MM.1S (cell line): ENCODE data around the gene NCOA5.

Experiments used
- DNase-seq: peaks from one replicate; pipeline ENCODE4 v3.0.0-alpha.2; 2015
- H2AFZ ChIP-seq: fragments of 300-600 bp; sonication (generic); 2 replicates; pipeline ENCODE4 v1.6.0; 2016; ENCODE audit warnings: antibody characterized with exemption, low read length
- H3F3A ChIP-seq: fragments of 300-600 bp; sonication (generic); 2 replicates; pipeline ENCODE4 v1.6.1; 2016; ENCODE audit warnings: mild to moderate bottlenecking, antibody characterized with exemption, low read length, moderate library complexity, mixed read lengths; ENCODE audit not compliant: insufficient read depth
- H3K27ac ChIP-seq: fragments of 300-600 bp; sonication (generic); 2 replicates; pipeline ENCODE4 v1.5.1; 2016; ENCODE audit warnings: mild to moderate bottlenecking, low read length
- H3K27me3 ChIP-seq: fragments of 300-600 bp; sonication (generic); replicated peaks from 2 replicates; pipeline ENCODE4 v1.6.0; 2016; ENCODE audit warnings: low read length; ENCODE audit not compliant: insufficient read depth
- H3K36me3 ChIP-seq: fragments of 300-600 bp; sonication (generic); replicated peaks from 2 replicates; pipeline ENCODE4 v1.6.1; 2016; ENCODE audit warnings: mild to moderate bottlenecking, low read length, mixed read lengths; ENCODE audit not compliant: insufficient read depth
- H3K4me1 ChIP-seq: fragments of 300-600 bp; sonication (generic); 2 replicates; pipeline ENCODE4 v1.6.1; 2016; ENCODE audit warnings: low read length, mixed read lengths
- H3K4me2 ChIP-seq: fragments of 300-600 bp; sonication (generic); 2 replicates; pipeline ENCODE4 v1.6.0; 2016; ENCODE audit warnings: low read depth, low read length
- H3K4me3 ChIP-seq: fragments of 300-600 bp; sonication (generic); 2 replicates; pipeline ENCODE4 v1.5.1; 2016; ENCODE audit warnings: low read length, mixed read lengths
- H3K79me2 ChIP-seq: fragments of 300-600 bp; sonication (generic); 2 replicates; pipeline ENCODE4 v1.6.1; 2016; ENCODE audit warnings: mixed run types, low read length, mixed read lengths
- H3K9ac ChIP-seq: fragments of 300-600 bp; sonication (generic); 2 replicates; pipeline ENCODE4 v1.6.1; 2016; ENCODE audit warnings: low read length, mixed read lengths
- H3K9me2 ChIP-seq: fragments of 300-600 bp; sonication (generic); replicated peaks from 2 replicates; pipeline ENCODE4 v1.6.1; 2016; ENCODE audit warnings: mild to moderate bottlenecking, low read length, mixed read lengths; ENCODE audit not compliant: insufficient read depth
- H3K9me3 ChIP-seq: fragments of 300-600 bp; sonication (generic); replicated peaks from 2 replicates; pipeline ENCODE4 v1.6.1; 2016; ENCODE audit warnings: mild to moderate bottlenecking, low read length, mixed read lengths; ENCODE audit not compliant: insufficient read depth
- H4K20me1 ChIP-seq: fragments of 300-600 bp; sonication (generic); 2 replicates; pipeline ENCODE4 v1.6.1; 2016; ENCODE audit warnings: mild to moderate bottlenecking, low read length, moderate library complexity, mixed read lengths; ENCODE audit not compliant: insufficient read depth
- EZH2 ChIP-seq: fragments of 300-600 bp; sonication (generic); optimal IDR thresholded peaks from 2 replicates; pipeline ENCODE3; 2017; ENCODE audit warnings: low read depth, mild to moderate bottlenecking, antibody characterized with exemption, low read length, mixed read lengths
- EZH2phosphoT487 ChIP-seq: fragments of 300-600 bp; sonication (generic); IDR thresholded peaks from 2 replicates; pipeline ENCODE4 v1.6.1; 2018; ENCODE audit warnings: antibody characterized with exemption, low read length
- TF ChIP-seq, protein P1 (sequence below): fragments of 300-600 bp; sonication (generic); IDR thresholded peaks from 2 replicates; pipeline ENCODE4 v1.5.1; 2016; ENCODE audit warnings: antibody characterized with exemption, low read length, mixed read lengths

NCOA5 gene

DNA sequence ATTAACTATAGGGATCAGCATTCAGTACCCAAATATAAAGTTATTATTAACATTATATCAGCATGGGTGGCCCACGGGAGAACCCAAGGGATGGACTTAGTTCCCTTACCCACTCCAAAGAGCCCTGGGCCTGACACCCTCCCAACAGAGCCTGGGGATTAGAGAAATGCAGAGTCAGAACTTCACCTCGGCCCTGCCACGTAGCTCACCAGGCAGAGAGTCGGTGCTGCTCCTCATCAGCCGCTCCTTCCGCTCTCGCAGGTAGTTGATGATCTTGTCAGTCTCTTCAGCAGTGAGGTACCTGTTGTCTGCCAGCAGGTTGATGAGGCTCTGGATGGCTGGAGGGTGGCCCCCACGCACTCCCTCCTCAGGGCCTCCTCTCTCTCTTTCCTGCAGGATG lies 26.6 kb downstream of the NCOA5 start:
- H2AFZ ChIP-seq, result no peak overlapping the region
- no peak overlapping the region for H3K9ac ChIP-seq
- DNase-seq, result no peak
- peaks cover 13% of the 10 kb centered on the region for H3K4me1 ChIP-seq
- no peak overlapping the region for H3K4me3 ChIP-seq
- no peak for TF ChIP-seq EZH2
- TF ChIP-seq, protein P1, sequence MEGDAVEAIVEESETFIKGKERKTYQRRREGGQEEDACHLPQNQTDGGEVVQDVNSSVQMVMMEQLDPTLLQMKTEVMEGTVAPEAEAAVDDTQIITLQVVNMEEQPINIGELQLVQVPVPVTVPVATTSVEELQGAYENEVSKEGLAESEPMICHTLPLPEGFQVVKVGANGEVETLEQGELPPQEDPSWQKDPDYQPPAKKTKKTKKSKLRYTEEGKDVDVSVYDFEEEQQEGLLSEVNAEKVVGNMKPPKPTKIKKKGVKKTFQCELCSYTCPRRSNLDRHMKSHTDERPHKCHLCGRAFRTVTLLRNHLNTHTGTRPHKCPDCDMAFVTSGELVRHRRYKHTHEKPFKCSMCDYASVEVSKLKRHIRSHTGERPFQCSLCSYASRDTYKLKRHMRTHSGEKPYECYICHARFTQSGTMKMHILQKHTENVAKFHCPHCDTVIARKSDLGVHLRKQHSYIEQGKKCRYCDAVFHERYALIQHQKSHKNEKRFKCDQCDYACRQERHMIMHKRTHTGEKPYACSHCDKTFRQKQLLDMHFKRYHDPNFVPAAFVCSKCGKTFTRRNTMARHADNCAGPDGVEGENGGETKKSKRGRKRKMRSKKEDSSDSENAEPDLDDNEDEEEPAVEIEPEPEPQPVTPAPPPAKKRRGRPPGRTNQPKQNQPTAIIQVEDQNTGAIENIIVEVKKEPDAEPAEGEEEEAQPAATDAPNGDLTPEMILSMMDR, result no peak
- TF ChIP-seq EZH2phosphoT487, result no peak
- H3K9me2 ChIP-seq, result no peaks in the 10 kb centered on the region
- no peaks in the 10 kb centered on the region for H3K79me2 ChIP-seq
- H3K36me3 ChIP-seq, result peaks cover 17% of the 10 kb centered on the region; the same call in 1 of the 2 replicates
- no peaks in the 10 kb centered on the region for H3K9me3 ChIP-seq
- H3F3A ChIP-seq, result peaks cover 6% of the 10 kb centered on the region; the same call in 1 of the 2 replicates
- no peak overlapping the region for H3K27ac ChIP-seq
- no peaks in the 10 kb centered on the region for H3K27me3 ChIP-seq
- peaks cover 5% of the 10 kb centered on the region; the same call in 1 of the 2 replicates for H4K20me1 ChIP-seq
- H3K4me2 ChIP-seq, result no peak overlapping the region

DNA sequence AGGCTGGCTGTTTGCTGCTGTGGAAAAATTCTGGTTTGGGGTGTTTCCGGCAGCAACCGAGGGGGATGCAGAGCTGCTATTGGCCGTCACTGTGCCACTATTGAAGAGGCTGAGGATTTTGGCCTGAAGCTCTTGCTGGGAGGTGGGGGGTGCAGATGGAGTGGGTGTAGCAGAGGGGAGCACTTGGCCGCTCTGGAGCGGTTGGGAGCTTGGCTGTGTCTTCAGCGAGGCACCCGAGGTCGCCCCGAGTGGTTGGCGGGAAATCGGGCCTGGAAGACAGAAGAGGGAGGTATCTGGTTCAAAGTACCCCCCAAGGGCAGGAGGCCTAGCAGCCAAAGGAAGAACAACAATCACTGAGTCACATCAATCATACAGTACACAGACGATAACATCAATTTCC lies 27.1 kb downstream of the NCOA5 start:
- Histone ChIP-seq H3F3A (peaks cover 6% of the 10 kb centered on the region; the same call in 1 of the 2 replicates), H3K27ac (no peak overlapping the region), H3K4me3 (no peak overlapping the region), H3K4me1 (peaks cover 13% of the 10 kb centered on the region), H4K20me1 (peaks cover 5% of the 10 kb centered on the region; the same call in 1 of the 2 replicates), H3K4me2 (no peak overlapping the region), H2AFZ (no peak overlapping the region), H3K9me3 (no peaks in the 10 kb centered on the region), H3K9me2 (no peaks in the 10 kb centered on the region), H3K27me3 (no peaks in the 10 kb centered on the region), H3K36me3 (peaks cover 17% of the 10 kb centered on the region; the same call in 1 of the 2 replicates), H3K9ac (no peak overlapping the region), H3K79me2 (no peaks in the 10 kb centered on the region)
- TF ChIP-seq EZH2 (no peak), EZH2phosphoT487 (no peak)
- TF ChIP-seq, protein P1, result no peak
- DNase-seq, result no peak

DNA sequence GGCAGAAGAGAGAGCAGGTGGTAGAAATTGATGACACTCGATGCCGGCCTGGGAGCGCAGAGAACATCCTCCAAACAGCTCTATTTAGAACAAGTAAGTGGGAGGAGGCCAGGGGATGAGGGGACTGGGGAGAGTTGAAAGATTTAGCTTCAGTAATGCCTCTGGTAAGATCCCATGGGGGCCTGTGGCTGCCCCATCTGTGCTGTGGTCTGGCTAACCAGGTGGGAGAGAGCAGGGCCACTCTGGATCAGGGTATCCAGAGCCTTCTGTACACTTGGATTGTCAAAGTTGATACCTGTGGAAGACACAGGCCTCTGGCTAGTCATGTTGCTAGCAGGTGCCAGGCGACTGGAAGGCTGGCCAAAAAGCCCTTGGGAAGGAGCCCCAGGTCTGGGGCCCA lies 27.6 kb downstream of the NCOA5 start:
- peaks cover 13% of the 10 kb centered on the region for H3K4me1 ChIP-seq
- peaks cover 6% of the 10 kb centered on the region; the same call in 1 of the 2 replicates for H3F3A ChIP-seq

More for the DNA sequence above, 27.6 kb downstream of the NCOA5 start:
- Histone ChIP-seq H3K9ac (no peak overlapping the region), H3K9me3 (no peaks in the 10 kb centered on the region), H2AFZ (no peak overlapping the region), H3K4me2 (no peak overlapping the region), H3K4me3 (no peak overlapping the region), H3K27me3 (no peaks in the 10 kb centered on the region), H3K27ac (no peak overlapping the region), H3K36me3 (peaks cover 17% of the 10 kb centered on the region; the same call in 1 of the 2 replicates), H4K20me1 (peaks cover 5% of the 10 kb centered on the region; the same call in 1 of the 2 replicates), H3K79me2 (no peaks in the 10 kb centered on the region), H3K9me2 (no peaks in the 10 kb centered on the region)
- DNase-seq, result no peak
- no peak for TF ChIP-seq EZH2
- TF ChIP-seq, protein P1, result no peak
- TF ChIP-seq EZH2phosphoT487, result no peak
